HG03558 (cell line): ENCODE results near the gene FAM3C.

Experiments used
- ATAC-seq: cut with Tn5 transposase; IDR thresholded peaks from one replicate; pipeline ENCODE4 v1.9.1; 2021; ENCODE audit warnings: moderate number of reproducible peaks; ENCODE audit not compliant: unreplicated experiment; ENCODE audit errors: extremely low read depth

The FAM3C gene

GRCh38 chr7:121411597-121411979 lies 15.5 kb upstream of the FAM3C start:
- no peak for ATAC-seq

DNA sequence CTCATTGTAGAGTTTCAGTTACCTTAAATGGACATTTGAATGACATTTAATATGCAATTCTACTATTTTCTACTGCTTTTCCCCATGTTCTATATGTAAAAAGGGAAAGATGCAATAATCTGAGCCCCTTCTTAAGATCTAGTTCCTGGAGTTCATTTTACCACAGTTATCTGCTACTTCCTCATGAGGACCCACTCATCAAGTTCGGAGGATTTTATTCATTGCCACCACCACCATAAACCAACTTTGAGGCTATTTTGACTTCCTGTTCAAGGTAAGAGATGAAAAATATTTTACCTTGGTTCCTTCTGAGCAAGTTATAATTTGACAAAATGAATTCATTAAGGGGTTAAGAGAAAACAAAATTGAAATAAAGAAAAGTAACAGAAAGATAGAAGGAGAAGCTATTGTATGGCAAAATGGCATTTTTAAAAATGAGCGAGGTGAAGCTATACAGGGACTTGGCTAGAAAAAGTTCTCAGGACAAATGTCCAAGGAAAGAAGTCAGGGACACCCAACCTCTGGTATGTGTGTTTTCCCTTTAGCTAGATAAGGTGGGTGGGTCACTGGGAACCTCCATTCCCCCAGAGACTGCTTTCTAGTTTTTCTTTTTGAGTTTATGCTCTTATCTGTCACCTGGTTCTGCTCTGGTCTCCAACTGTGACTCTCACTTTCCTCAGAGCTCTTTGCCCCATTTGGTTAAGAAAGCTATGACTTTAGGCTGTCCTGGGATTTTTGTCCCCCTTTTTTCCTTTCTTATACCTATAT lies 14.9 kb upstream of the FAM3C start:
- peak; percentile 83 for ATAC-seq

GRCh38 chr7:121406944-121407343 lies 10.8 kb upstream of the FAM3C start:
- ATAC-seq: no peak

DNA sequence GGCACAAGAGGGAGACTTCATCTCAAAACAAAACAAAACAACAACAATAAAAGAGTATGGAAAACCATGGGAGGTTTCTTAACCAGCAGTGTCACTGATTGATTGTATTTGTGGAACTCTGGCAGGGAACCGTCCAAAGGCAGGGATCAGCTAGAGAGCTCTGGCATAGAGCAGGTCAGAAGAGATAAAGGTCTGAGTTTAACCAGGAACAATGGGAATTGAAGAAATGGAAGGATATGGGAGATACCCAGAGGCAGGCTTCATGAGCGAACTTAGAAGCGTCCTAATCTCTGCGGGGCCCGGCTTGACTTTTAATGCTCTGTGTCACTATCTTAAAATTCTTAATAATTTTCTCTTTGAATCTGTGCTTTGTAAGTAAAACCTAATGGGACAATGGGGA lies 10.4 kb upstream of the FAM3C start:
- no peak for ATAC-seq

GRCh38 chr7:121404348-121404747 lies 8.2 kb upstream of the FAM3C start:
- no peak for ATAC-seq

- ATAC-seq: no peak
Measured at GRCh38 chr7:121402701-121403100, 6.6 kb upstream of the FAM3C start.

DNA sequence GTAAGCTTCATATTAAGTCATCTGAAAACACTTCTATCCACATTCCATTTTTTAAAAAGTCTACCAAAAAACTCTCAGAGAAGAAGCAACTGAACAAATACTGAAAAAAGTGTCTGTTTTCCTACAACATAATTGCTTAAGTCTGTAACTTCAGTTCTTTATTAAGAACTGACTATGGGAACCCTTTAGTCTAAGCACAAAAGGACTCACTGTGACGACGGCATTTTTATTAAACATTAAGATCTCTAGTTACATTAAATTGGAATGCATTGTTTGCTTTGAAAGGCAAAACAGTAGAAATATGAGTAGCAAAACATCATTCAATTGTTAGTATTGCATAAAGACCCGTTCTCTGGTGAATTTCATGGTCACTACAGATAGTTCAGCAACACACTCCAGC lies 5.8 kb upstream of the FAM3C start:
- ATAC-seq: no peak

- no peak for ATAC-seq
Measured at GRCh38 chr7:121398246-121398645, 2.1 kb upstream of the FAM3C start.

GRCh38 chr7:121397822-121398221 lies 1.7 kb upstream of the FAM3C start:
- no peak for ATAC-seq

- ATAC-seq: no peak
Measured at GRCh38 chr7:121397361-121397760, 1.3 kb upstream of the FAM3C start.

DNA sequence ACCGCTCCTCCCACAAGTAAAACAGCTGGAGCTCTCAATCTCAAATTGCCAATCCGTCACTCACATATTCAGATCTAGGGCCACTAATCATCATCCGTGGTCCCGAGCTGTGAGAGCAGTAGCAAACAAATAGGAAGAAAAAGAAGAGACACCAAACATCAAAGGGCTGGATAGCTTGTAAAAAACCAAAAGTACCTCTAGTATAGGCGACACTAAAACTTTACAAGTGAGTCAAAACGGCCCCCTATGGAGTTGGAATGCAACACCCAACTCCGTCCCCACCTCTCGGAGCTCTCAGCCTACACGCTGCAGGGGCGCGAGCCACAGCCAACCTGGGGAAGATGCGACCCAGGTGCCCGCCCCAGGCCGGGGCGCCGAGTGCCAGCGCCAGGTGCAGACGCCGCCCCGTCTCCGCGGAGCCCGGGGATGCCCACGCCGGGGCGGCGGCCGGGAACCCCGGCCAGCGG lies 581 bp downstream of the FAM3C start:
- ATAC-seq: peak; percentile 18

- peak; percentile 17 for ATAC-seq
Measured at GRCh38 chr7:121394709-121395140, 1.4 kb downstream of the FAM3C start.

DNA sequence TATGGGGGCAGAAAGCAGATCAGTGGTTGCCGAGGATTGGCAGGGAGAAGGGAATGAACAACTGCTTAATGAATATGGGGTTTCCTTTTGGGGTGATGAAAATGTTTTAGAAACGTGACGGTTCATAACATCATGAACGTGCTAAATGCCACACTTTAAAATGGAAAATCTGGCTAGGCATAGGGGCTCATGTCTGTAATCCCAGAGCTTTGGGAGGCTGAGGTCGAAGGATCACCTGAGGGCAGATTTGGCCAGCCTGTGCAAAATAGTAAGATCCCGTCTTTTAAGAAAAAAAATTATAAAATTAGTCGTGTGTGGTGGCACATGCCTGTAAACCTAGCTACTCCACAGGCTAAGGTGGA lies 3.1 kb downstream of the FAM3C start:
- no peak for ATAC-seq

DNA sequence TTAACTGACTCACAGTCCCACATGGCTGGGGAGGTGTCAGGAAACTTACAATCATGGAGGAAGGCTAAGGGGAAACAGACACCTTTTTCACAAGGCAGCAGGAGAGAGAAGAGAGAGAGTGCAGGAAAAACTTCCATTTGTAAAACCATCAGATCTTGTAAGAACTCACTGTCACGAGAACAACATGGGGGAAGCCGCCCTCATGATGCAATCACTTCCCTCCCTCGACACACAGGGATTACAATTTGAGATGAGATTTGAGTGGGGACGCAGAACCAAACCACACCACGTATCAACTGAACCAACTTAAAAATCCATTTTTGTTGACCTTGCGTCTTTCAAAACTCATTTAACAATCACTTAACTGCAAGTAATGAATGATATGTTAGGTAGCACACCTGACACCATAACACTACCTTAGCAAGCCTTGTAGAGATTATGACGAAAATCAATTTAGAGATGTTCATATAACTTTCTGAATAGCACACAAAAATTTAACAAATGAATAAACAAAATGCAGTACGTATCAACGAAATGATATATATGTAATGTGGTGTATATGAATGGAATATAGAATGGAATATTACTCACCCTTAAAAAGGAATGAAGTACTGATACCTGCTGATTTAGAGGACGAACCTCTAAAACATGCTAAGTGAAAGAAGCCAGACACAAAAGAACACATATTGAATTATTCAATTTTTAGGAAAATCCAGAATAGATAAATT lies 3.7 kb downstream of the FAM3C start:
- no peak for ATAC-seq

GRCh38 chr7:121391686-121392085 lies 4.4 kb downstream of the FAM3C start:
- ATAC-seq: no peak

- no peak for ATAC-seq
Measured at GRCh38 chr7:121390617-121391016, 5.5 kb downstream of the FAM3C start.

GRCh38 chr7:121390109-121390508 lies 6.0 kb downstream of the FAM3C start:
- no peak for ATAC-seq

- no peak for ATAC-seq
Measured at GRCh38 chr7:121388950-121389349, 7.2 kb downstream of the FAM3C start.

DNA sequence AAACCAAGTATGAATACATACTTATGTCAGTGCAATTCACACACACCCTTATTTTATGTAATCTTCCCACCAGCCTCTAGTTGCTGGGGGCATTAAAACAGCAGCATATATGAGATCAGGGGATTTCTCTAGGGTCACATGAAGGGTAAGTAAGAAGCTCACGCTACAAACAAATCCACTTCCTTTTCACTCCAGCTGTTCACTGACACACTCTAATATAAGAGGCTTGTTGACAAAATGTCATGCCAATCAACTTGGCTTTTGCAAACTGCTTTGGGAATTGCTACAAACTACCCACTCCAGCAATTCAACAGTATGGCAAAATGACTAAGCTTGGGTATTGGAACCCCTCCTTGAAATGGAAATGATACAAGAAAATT lies 10.3 kb downstream of the FAM3C start:
- ATAC-seq: peak; percentile 92

DNA sequence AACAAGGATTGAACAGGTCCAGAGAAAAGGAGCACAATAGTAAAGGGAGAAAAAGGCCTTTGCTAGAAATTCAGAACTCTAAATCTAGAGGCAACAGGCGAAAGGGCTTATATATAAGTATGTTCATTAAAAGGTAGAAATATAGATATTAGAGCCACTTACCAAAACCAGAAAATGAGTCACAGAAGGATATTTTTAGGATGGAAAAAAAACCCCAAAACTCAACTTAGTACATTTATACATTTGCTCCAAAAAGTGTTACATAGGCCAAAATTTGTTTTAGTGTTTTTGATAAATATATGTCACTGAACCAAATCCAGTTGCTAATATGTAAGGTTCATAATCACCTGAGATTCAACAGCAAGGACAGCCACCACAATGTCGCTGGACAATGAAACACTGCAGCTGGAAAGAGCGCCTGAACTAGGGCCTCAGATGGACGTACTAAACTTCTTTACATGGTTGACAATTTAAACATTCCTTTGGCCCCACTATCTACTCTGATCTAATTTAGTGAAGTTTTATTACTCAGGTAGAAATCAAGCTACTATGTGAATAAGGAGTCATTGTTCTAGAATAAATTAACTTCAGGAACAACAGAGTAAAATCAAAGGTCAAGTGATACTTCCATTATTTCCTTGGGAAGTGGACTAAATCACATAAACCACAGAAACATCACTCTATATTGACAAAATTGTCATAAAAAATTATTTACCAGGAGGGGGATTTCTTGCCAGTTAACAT lies 10.9 kb downstream of the FAM3C start:
- ATAC-seq: no peak

DNA sequence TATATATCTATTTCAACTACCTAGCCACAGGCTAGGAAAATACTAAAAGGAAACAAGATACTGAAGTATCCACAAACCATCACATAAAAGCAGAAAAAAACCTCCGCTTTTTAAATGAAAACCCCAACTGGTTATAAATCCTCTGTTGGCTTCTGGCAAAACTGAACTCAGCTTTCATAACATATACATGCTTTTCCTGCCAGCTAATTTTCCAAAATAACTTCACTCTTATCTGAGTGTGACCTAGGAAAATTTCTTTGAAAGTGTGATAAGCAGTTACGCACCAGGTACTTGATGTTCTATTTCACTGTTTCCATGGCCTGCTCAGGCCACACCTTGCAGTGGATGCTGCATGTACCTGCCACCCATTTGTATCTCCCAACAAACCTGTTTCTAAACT lies 11.8 kb downstream of the FAM3C start:
- no peak for ATAC-seq
